Activated T-cell treated with anti-CD3 and anti-CD28 coated beads, Interleukin-2, amount 50 U/mL, for 4 hours (primary cell): ENCODE results near the gene PDE4D. TPM values are rescaled to one million over a fixed set of nuclear protein-coding genes. Genes with fewer than 3 reads are reported as not detected.

Experiments
- ATAC-seq, 2 donors: fragments of 200-7000 bp; cut with Tn5 transposase; one replicate each; pipeline ENCODE4 v1.10.0; 2021
- DNase-seq: peaks from one replicate; pipeline ENCODE4 v3.0.0-alpha.2; 2020
- H3K27me3 Mint-ChIP-seq: one replicate; pipeline ENCODE4 v1.8.0; 2021; ENCODE audit warnings: low read depth, mixed read lengths
- H3K36me3 Mint-ChIP-seq: one replicate; pipeline ENCODE4 v1.8.0; 2022; ENCODE audit warnings: mixed read lengths; ENCODE audit not compliant: insufficient read depth
- H3K4me1 Mint-ChIP-seq: one replicate; pipeline ENCODE4 v1.8.0; 2021; ENCODE audit warnings: low read depth, mixed read lengths
- H3K4me3 Mint-ChIP-seq: one replicate; pipeline ENCODE4 v1.8.0; 2021; ENCODE audit warnings: mild to moderate bottlenecking, moderate library complexity, mixed read lengths
- H3K9me3 Mint-ChIP-seq: one replicate; pipeline ENCODE4 v1.8.0; 2021; ENCODE audit warnings: mixed read lengths
- total RNA-seq, 3 donors: library from RNA; stranded (reverse); gene quantifications; one replicate each; pipeline ENCODE4 v1.2.1, GENCODE V29; 2021

The PDE4D gene
- total RNA-seq, 3 donors from 2014 or later, result 13.9 to 17.1 (median 16.7) TPM

DNA sequence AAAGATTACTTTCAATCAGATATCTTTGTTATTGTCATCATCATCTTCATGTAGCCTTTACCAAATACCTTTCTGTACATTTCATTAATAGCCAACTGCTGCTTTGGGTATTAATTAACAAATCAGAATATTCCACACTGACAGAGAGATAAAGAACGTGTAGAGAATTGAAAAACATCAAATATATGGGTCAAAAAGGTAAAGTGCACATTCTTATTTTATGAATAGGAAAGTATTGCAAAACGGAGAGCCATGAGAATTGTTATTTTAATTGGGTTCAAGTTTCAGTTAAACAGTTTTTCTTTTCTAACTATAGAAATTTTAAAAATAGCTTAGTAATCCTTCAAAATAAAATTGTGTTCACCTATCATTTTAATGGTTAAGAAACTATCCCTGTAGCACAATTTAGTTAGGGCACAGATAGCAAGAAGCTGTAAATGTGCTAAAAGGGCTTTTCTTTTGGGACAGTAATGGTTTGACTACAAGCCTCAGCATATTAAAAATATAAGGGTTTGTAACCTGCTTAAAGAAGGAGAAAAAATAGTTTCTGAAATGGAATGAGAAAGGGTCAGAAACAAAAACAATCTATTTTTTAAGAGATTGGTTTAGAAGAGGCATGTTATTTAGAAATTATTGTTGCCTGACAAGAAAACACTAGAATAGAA, 62.9 kb downstream of the PDE4D start:
- Mint-ChIP-seq H3K36me3 (no peaks in the 10 kb centered on the region), H3K27me3 (peaks cover 6% of the 10 kb centered on the region), H3K4me3 (no peak overlapping the region), H3K4me1 (no peaks in the 10 kb centered on the region), H3K9me3 (no peaks in the 10 kb centered on the region)
- DNase-seq (no peak), ATAC-seq (no peak)

- no peaks in the 10 kb centered on the region for H3K36me3 Mint-ChIP-seq
- H3K9me3 Mint-ChIP-seq, result no peaks in the 10 kb centered on the region
- H3K27me3 Mint-ChIP-seq, result peaks cover 6% of the 10 kb centered on the region
- ATAC-seq, result no peak
- no peak overlapping the region for H3K4me3 Mint-ChIP-seq
- H3K4me1 Mint-ChIP-seq, result no peaks in the 10 kb centered on the region
- DNase-seq, result no peak
These were observed 63.6 kb downstream of the PDE4D start for GRCh38 chr5:59829922-59830321.

DNA sequence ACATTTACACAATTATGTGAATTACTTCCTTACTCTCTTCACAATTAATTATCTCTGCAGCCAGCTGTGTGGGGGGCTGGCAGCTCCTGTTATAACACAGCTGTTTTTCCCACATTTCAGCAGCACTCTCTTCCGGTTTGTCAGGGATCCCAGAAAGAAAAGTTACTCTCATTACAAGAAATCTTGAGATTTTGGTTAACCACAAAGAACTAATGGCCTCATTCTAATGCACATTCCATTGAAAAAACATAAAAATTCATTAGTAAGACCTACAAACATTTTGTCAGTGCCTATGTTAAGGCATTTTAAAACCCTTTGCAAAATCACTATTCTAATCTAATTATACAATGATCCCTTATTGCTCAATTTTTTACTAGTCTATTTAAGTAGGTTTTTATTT, 64.1 kb downstream of the PDE4D start:
- ATAC-seq (no peak), DNase-seq (no peak)
- peaks cover 6% of the 10 kb centered on the region for H3K27me3 Mint-ChIP-seq
- no peaks in the 10 kb centered on the region for H3K4me1 Mint-ChIP-seq
- H3K36me3 Mint-ChIP-seq, result no peaks in the 10 kb centered on the region
- H3K4me3 Mint-ChIP-seq, result no peak overlapping the region
- no peaks in the 10 kb centered on the region for H3K9me3 Mint-ChIP-seq

DNA sequence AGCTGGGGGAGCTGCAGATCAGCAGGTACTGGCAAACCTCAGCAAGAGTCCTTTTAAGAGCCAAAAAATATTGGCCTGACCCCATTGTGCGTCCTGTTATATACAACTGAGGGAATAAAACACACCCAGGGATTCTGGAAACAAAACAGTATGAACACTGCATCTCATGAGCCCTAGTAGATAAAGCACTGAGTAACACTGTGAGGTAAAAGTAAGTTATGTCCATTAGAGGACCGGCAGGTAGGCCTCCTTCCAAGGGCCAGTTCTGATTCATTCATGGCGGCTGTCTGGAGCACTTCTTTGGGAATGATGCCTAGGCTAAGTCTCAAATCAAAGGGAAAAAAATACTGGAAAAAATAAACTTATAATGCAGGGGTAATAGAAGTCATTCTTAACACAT, 64.9 kb downstream of the PDE4D start:
- Mint-ChIP-seq H3K36me3 (no peaks in the 10 kb centered on the region), H3K4me3 (no peak overlapping the region), H3K9me3 (no peaks in the 10 kb centered on the region), H3K4me1 (no peaks in the 10 kb centered on the region), H3K27me3 (peaks cover 9% of the 10 kb centered on the region)
- ATAC-seq (no peak), DNase-seq (no peak)

- Mint-ChIP-seq H3K9me3 (no peaks in the 10 kb centered on the region), H3K4me1 (no peaks in the 10 kb centered on the region), H3K27me3 (peaks cover 11% of the 10 kb centered on the region), H3K36me3 (no peaks in the 10 kb centered on the region), H3K4me3 (no peak overlapping the region)
- DNase-seq (no peak), ATAC-seq (no peak)
These were observed 66.5 kb downstream of the PDE4D start for GRCh38 chr5:59826996-59827395.

DNA sequence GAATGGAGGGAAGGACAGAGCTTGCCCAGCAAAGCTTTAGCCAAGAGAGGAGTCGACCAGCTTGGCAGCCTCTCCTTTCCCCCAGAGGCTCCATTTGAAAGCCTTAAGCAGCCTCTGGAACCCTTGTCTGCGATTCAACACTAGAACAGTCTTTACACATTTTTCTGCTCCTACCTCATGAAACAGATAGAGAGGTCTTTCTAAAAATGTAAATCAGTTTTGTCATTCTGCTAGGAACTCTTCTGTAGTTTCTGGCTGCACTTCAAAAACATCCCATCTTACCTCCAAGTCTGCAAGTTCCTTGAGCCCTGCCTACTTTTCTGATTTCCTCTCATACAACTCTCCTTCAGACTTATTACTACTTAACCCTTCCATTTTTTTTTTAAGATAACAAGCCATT, 70.1 kb downstream of the PDE4D start:
- Mint-ChIP-seq H3K36me3 (no peaks in the 10 kb centered on the region), H3K9me3 (no peaks in the 10 kb centered on the region), H3K27me3 (peaks cover 9% of the 10 kb centered on the region), H3K4me1 (no peaks in the 10 kb centered on the region), H3K4me3 (no peak overlapping the region)
- ATAC-seq (no peak), DNase-seq (no peak)

DNA sequence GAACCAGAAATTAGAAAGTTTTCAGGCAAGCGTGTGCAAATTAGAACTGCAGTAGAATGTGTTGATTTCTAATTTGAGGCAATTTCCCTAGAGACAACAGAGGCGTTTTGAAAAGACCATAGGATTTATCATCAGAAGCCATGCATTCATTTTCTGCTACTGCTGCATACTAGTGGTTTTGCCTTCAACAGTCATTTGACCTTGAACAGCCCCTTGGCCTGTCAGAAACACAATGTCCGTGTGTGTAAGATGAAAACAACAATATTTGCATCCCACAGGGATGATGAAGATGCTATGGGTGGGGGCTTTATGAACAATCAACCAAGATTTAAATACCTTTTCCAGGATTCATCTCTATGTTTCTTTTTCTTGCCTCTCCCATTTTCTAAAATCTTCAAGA, 73.7 kb downstream of the PDE4D start:
- no peak for ATAC-seq
- peaks cover 9% of the 10 kb centered on the region for H3K27me3 Mint-ChIP-seq
- no peak for DNase-seq
- no peaks in the 10 kb centered on the region for H3K9me3 Mint-ChIP-seq
- H3K4me3 Mint-ChIP-seq, result no peak overlapping the region
- H3K4me1 Mint-ChIP-seq, result no peaks in the 10 kb centered on the region
- no peaks in the 10 kb centered on the region for H3K36me3 Mint-ChIP-seq

- Mint-ChIP-seq H3K36me3 (no peaks in the 10 kb centered on the region), H3K4me3 (no peak overlapping the region), H3K27me3 (no peaks in the 10 kb centered on the region), H3K4me1 (no peaks in the 10 kb centered on the region), H3K9me3 (no peaks in the 10 kb centered on the region)
- ATAC-seq, result no peak
- no peak for DNase-seq
These were observed 76.0 kb downstream of the PDE4D start for GRCh38 chr5:59817536-59817935.

GRCh38 chr5:59816654-59817300, 76.7 kb downstream of the PDE4D start:
- H3K27me3 Mint-ChIP-seq, result no peaks in the 10 kb centered on the region
- ATAC-seq (no peak), DNase-seq (no peak)
- no peaks in the 10 kb centered on the region for H3K9me3 Mint-ChIP-seq
- H3K4me1 Mint-ChIP-seq, result no peaks in the 10 kb centered on the region
- no peak overlapping the region for H3K4me3 Mint-ChIP-seq
- no peaks in the 10 kb centered on the region for H3K36me3 Mint-ChIP-seq

DNA sequence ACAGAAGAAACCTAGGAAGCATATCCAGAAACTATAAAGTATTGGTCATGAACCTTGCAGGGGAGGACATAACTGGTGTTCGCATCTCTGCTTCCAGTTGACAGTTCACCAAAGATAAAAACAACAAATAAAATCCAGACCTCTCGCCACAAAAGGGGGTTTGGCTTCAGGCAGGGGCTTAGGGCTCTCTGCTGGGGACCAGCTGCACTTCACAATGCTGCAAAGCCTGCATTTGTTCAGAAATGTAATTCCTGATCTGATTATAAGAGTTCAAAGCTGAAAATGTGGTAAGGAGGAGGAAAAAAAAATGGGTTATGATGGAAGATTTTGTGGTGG, 79.0 kb downstream of the PDE4D start:
- Mint-ChIP-seq H3K4me1 (peaks cover 4% of the 10 kb centered on the region), H3K4me3 (no peak overlapping the region), H3K9me3 (no peaks in the 10 kb centered on the region), H3K36me3 (no peaks in the 10 kb centered on the region), H3K27me3 (peaks cover 12% of the 10 kb centered on the region)
- ATAC-seq (no peak), DNase-seq (no peak)

DNA sequence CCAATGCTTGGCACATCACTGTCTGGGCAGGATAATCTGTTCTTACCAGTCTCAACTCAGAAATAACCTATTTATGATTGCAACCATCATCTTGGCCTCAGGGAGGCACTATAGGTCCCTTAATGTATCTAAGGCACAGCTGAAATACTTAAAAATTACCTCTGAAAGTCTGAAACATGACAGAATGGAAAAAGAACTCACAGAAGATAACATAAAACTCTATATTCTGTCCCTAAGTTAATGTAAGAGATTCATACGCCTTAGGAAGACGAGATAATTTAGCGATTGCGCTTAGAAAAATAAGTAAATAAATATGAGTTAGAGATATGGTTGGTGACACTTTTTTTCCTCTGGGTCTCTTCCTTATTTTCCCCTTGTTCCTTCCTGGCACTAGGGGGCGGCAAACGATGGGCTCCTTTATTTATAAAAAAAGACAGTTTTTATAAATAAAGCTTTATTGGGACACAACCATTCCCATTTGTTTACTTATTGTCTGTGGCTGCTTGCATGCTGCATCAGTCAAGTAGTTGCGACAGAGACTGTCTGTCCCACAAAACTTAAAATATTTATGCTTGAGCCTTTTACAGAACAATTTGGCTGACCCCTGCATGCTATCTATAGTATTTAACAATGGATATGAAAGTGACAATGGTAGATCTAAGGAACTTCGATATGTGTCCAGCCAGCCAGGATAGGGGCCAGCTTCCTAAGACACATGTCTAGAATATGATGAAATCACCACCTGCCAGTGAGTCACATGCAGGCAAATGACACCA, 79.6 kb downstream of the PDE4D start:
- Mint-ChIP-seq H3K36me3 (no peaks in the 10 kb centered on the region), H3K4me1 (peaks cover 4% of the 10 kb centered on the region), H3K9me3 (no peaks in the 10 kb centered on the region), H3K4me3 (no peak overlapping the region), H3K27me3 (peaks cover 12% of the 10 kb centered on the region)
- ATAC-seq (no peak), DNase-seq (no peak)

- peaks cover 12% of the 10 kb centered on the region for H3K27me3 Mint-ChIP-seq
- H3K4me1 Mint-ChIP-seq, result peaks cover 4% of the 10 kb centered on the region
- H3K4me3 Mint-ChIP-seq, result no peak overlapping the region
- no peaks in the 10 kb centered on the region for H3K36me3 Mint-ChIP-seq
- DNase-seq, result peak; percentile 45
- no peaks in the 10 kb centered on the region for H3K9me3 Mint-ChIP-seq
- peak; percentile 65 to 66 for ATAC-seq
These were observed 83.5 kb downstream of the PDE4D start for GRCh38 chr5:59810041-59810440.

GRCh38 chr5:59807806-59808205, 85.7 kb downstream of the PDE4D start:
- no peak for ATAC-seq
- Mint-ChIP-seq H3K4me1 (peaks cover 4% of the 10 kb centered on the region), H3K27me3 (peaks cover 12% of the 10 kb centered on the region)

DNA sequence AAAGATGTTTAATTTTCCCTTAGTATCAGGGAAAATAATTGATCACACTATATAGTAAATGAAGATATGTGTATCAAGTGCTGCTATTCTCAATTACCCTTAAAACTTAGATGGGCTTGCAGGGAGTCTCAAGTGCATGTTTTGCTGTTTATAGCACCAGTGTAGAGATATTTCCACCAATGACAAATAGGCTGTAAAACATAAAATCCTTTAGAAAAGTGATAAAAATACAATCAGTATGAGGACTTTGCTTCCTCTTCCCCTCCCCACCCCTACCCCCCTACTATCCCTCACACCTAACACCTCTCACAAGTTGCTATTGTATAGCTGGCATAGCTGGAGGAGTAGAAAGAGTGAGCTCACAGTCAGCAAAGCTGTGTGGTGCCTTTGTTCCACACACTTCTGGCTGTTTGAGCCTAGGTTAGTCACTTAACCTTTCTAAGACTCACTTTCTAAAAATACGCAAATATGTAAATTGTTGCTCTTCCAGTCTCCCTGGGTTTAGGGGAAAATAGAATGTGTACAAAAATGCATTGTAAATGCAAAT, 93.1 kb downstream of the PDE4D start:
- no peak for ATAC-seq
- DNase-seq, result no peak
- no peaks in the 10 kb centered on the region for H3K36me3 Mint-ChIP-seq
- H3K9me3 Mint-ChIP-seq, result no peaks in the 10 kb centered on the region
- H3K27me3 Mint-ChIP-seq, result peaks cover 4% of the 10 kb centered on the region
- no peaks in the 10 kb centered on the region for H3K4me1 Mint-ChIP-seq
- H3K4me3 Mint-ChIP-seq, result no peak overlapping the region

More at GRCh38 chr5:59807806-59808205, 85.7 kb downstream of the PDE4D start:
- H3K9me3 Mint-ChIP-seq, result no peaks in the 10 kb centered on the region
- no peaks in the 10 kb centered on the region for H3K36me3 Mint-ChIP-seq
- DNase-seq, result no peak
- no peak overlapping the region for H3K4me3 Mint-ChIP-seq
